ENCODE measurements around the gene ENHO.

The ENHO gene

GRCh38 chr9:34507556-34507955, 15.2 kb downstream of the ENHO start:
- H3K4me1 ChIP-seq (ENCODE audit: control insufficient read depth, insufficient read depth, low read length), result peaks cover 2% of the 10 kb centered on the region
- H3K36me3 ChIP-seq (ENCODE audit: control insufficient read depth, insufficient read depth, low read length), result no peaks in the 10 kb centered on the region
- no CpG with 5 or more reads among the region's 5 CpGs for WGBS (ENCODE audit: insufficient coverage, insufficient read length)
- no peak overlapping the region for H3K4me3 ChIP-seq (ENCODE audit: low read length)
- no peak for DNase-seq (ENCODE audit: low read depth, low spot score)
- no peaks in the 10 kb centered on the region for H3K9me3 ChIP-seq (ENCODE audit: control insufficient read depth, insufficient read depth, low read length)
- H3K27ac ChIP-seq (ENCODE audit: low read length), result no peak overlapping the region
- no peaks in the 10 kb centered on the region for H3K27me3 ChIP-seq (ENCODE audit: control insufficient read depth, insufficient read depth, low read length)

DNA sequence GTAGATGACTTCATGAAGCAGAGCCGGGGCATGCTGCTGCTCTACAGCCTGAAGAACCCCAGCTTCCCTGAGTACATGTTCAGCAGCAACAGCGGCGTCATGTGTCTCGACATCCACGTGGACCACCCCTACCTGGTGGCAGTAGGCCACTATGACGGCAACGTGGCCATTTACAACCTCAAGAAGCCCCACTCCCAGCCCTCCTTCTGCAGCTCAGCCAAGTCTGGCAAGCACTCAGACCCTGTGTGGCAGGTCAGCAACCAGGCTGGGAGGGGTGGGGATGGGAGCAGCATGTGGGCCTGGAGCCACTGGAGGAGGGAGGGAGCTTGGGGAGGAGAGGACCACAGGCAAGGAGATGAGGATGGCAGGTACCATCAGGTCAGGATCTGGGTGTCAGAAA, 16.2 kb downstream of the ENHO start:
- Histone ChIP-seq H3K27ac (ENCODE audit: low read length) (no peak overlapping the region), H3K36me3 (ENCODE audit: control insufficient read depth, insufficient read depth, low read length) (no peaks in the 10 kb centered on the region), H3K9me3 (ENCODE audit: control insufficient read depth, insufficient read depth, low read length) (no peaks in the 10 kb centered on the region), H3K27me3 (ENCODE audit: control insufficient read depth, insufficient read depth, low read length) (no peaks in the 10 kb centered on the region), H3K4me1 (ENCODE audit: control insufficient read depth, insufficient read depth, low read length) (peaks cover 1% of the 10 kb centered on the region; the same call in 1 of the 2 replicates), H3K4me3 (ENCODE audit: low read length) (no peak overlapping the region)
- DNase-seq (ENCODE audit: low read depth, low spot score), result no peak
- WGBS (ENCODE audit: insufficient coverage, insufficient read length), result no CpG with 5 or more reads among the region's 7 CpGs

- DNase-seq (ENCODE audit: low read depth, low spot score), result no peak
- no peaks in the 10 kb centered on the region for H3K36me3 ChIP-seq (ENCODE audit: control insufficient read depth, insufficient read depth, low read length)
- H3K4me3 ChIP-seq (ENCODE audit: low read length), result no peak overlapping the region
- no peaks in the 10 kb centered on the region for H3K9me3 ChIP-seq (ENCODE audit: control insufficient read depth, insufficient read depth, low read length)
- no peak overlapping the region for H3K27ac ChIP-seq (ENCODE audit: low read length)
- H3K27me3 ChIP-seq (ENCODE audit: control insufficient read depth, insufficient read depth, low read length), result no peaks in the 10 kb centered on the region
- WGBS (ENCODE audit: insufficient coverage, insufficient read length), result no CpG with 5 or more reads among the region's 5 CpGs
- H3K4me1 ChIP-seq (ENCODE audit: control insufficient read depth, insufficient read depth, low read length), result peaks cover 1% of the 10 kb centered on the region; the same call in 1 of the 2 replicates
Measured at GRCh38 chr9:34505370-34506120, 17.2 kb downstream of the ENHO start.

DNA sequence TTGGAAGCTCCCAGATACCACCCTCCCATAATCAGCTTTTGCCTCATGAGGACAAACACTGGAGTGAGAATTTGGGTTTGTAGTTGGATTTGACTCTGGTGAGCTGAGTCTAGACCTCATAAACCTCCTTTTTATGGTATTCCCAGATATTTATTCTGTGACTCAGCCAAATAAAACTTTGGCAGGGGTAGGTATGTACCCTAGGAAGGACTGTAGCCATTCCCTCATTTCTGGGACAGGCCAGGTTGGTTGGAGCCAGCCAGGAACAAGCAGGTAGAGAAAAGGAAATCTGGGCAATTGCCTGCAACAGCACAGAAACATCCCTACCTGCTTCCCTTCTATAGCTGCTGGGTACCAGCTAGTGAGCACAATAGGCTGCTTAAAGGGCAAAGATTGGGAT, 19.4 kb downstream of the ENHO start:
- H3K4me3 ChIP-seq (ENCODE audit: low read length), result no peak overlapping the region
- DNase-seq (ENCODE audit: low read depth, low spot score), result no peak

GRCh38 chr9:34502891-34503290, 19.9 kb downstream of the ENHO start:
- no peak overlapping the region for H3K27ac ChIP-seq (ENCODE audit: low read length)
- H3K9me3 ChIP-seq (ENCODE audit: control insufficient read depth, insufficient read depth, low read length), result no peaks in the 10 kb centered on the region

More for the DNA sequence above, 19.4 kb downstream of the ENHO start:
- Histone ChIP-seq H3K4me1 (ENCODE audit: control insufficient read depth, insufficient read depth, low read length) (no peaks in the 10 kb centered on the region; the same call in 1 of the 2 replicates), H3K27ac (ENCODE audit: low read length) (no peak overlapping the region), H3K36me3 (ENCODE audit: control insufficient read depth, insufficient read depth, low read length) (no peaks in the 10 kb centered on the region), H3K9me3 (ENCODE audit: control insufficient read depth, insufficient read depth, low read length) (no peaks in the 10 kb centered on the region), H3K27me3 (ENCODE audit: control insufficient read depth, insufficient read depth, low read length) (no peaks in the 10 kb centered on the region)

GRCh38 chr9:34502471-34502870, 20.3 kb downstream of the ENHO start:
- no peaks in the 10 kb centered on the region for H3K9me3 ChIP-seq (ENCODE audit: control insufficient read depth, insufficient read depth, low read length)
- H3K36me3 ChIP-seq (ENCODE audit: control insufficient read depth, insufficient read depth, low read length), result no peaks in the 10 kb centered on the region
- no CpG with 5 or more reads among the region's 10 CpGs for WGBS (ENCODE audit: insufficient coverage, insufficient read length)
- H3K4me1 ChIP-seq (ENCODE audit: control insufficient read depth, insufficient read depth, low read length), result no peaks in the 10 kb centered on the region; the same call in 1 of the 2 replicates
- H3K27ac ChIP-seq (ENCODE audit: low read length), result no peak overlapping the region
- no peak for DNase-seq (ENCODE audit: low read depth, low spot score)
- no peaks in the 10 kb centered on the region for H3K27me3 ChIP-seq (ENCODE audit: control insufficient read depth, insufficient read depth, low read length)
- H3K4me3 ChIP-seq (ENCODE audit: low read length), result no peak overlapping the region

More at GRCh38 chr9:34502891-34503290, 19.9 kb downstream of the ENHO start:
- Histone ChIP-seq H3K4me3 (ENCODE audit: low read length) (no peak overlapping the region), H3K4me1 (ENCODE audit: control insufficient read depth, insufficient read depth, low read length) (no peaks in the 10 kb centered on the region; the same call in 1 of the 2 replicates), H3K36me3 (ENCODE audit: control insufficient read depth, insufficient read depth, low read length) (no peaks in the 10 kb centered on the region), H3K27me3 (ENCODE audit: control insufficient read depth, insufficient read depth, low read length) (no peaks in the 10 kb centered on the region)
- WGBS (ENCODE audit: insufficient coverage, insufficient read length), result no CpG with 5 or more reads among the region's 6 CpGs
- no peak for DNase-seq (ENCODE audit: low read depth, low spot score)

DNA sequence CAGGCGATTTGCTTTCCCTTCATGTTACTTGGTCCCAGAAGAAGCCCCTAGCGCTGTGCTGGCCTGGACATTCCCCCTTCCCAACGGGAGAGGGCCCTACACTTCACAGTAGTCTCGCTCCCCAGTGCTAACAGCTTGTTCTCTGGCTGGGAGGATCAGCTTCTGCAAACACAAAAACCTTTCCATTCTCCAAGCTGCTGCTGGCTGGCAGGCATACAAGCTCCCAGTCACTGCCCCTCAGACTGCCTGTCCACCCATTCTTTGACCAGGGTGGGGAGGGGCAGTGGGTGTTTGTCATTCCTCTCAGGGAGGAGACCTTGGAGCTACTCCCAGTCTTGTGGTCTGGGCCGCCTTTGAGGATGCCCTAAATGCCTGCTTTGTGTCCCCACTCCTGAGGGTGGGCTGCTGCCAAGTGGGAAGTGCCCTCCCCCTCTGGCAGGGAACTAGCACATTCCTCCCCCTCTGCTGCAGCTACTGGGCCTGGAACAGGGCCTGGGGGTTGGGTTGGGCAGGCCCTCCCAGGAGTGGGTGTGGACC, 20.8 kb downstream of the ENHO start:
- DNase-seq (ENCODE audit: low read depth, low spot score), result no peak
- Histone ChIP-seq H3K36me3 (ENCODE audit: control insufficient read depth, insufficient read depth, low read length) (no peaks in the 10 kb centered on the region), H3K27ac (ENCODE audit: low read length) (no peak overlapping the region), H3K27me3 (ENCODE audit: control insufficient read depth, insufficient read depth, low read length) (no peaks in the 10 kb centered on the region), H3K4me1 (ENCODE audit: control insufficient read depth, insufficient read depth, low read length) (no peaks in the 10 kb centered on the region; the same call in 1 of the 2 replicates), H3K9me3 (ENCODE audit: control insufficient read depth, insufficient read depth, low read length) (no peaks in the 10 kb centered on the region), H3K4me3 (ENCODE audit: low read length) (no peak overlapping the region)
- WGBS (ENCODE audit: insufficient coverage, insufficient read length), result no CpG with 5 or more reads among the region's 5 CpGs

DNA sequence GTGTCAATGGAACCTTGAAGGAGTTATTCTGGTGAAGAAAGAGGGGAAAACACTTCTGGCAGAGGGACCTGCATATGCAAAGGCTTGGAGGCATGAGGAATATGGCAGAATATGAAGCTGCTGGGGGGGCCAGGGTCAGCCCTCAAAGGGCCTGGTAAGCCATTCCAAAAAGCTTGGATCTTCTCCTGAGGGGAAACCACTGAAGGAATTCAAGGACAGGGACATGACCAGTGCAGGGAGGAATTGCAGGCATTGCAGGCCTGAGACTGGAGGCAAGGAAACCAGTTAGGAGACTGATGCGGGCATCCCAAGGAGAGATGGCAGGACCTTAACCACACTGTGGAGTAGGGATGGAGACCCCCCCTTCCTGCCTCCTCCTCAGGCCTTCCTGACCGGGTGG, 21.4 kb downstream of the ENHO start:
- H3K27me3 ChIP-seq (ENCODE audit: control insufficient read depth, insufficient read depth, low read length), result no peaks in the 10 kb centered on the region
- H3K36me3 ChIP-seq (ENCODE audit: control insufficient read depth, insufficient read depth, low read length), result no peaks in the 10 kb centered on the region
- H3K4me1 ChIP-seq (ENCODE audit: control insufficient read depth, insufficient read depth, low read length), result no peaks in the 10 kb centered on the region; the same call in 1 of the 2 replicates
- WGBS (ENCODE audit: insufficient coverage, insufficient read length), result no CpG with 5 or more reads among the region's 2 CpGs
- no peak overlapping the region for H3K27ac ChIP-seq (ENCODE audit: low read length)
- no peak overlapping the region for H3K4me3 ChIP-seq (ENCODE audit: low read length)
- no peaks in the 10 kb centered on the region for H3K9me3 ChIP-seq (ENCODE audit: control insufficient read depth, insufficient read depth, low read length)
- no peak for DNase-seq (ENCODE audit: low read depth, low spot score)

DNA sequence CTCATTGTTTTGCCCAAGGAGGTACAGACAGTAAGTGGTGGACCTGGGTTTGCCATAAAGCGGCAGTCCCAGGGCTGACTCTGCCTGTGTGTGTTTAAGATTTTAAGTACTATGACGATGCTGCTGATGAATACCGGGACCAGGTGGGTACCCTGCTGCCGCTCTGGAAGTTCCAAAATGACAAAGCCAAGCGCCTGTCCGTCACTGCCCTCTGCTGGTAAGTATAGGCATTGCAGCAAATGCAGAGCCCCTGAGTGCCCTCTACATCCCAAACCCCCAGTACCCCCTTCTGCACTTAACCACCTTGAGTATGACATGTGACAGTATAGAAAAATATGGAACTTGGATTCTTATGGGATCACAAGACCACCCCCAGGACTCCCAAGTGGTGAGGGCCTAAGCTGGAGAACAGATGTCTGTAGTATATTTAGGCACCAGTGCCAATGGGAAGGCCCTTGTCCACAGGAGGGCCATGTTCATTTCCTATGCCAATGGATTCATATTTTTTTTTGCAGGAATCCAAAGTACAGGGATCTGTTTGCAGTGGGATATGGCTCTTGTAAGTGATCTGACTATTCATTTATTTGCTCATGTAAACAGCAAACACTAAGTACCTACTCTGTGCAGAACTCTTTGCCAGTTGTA, 22.0 kb downstream of the ENHO start:
- Histone ChIP-seq H3K9me3 (ENCODE audit: control insufficient read depth, insufficient read depth, low read length) (no peaks in the 10 kb centered on the region), H3K4me1 (ENCODE audit: control insufficient read depth, insufficient read depth, low read length) (no peaks in the 10 kb centered on the region; the same call in 1 of the 2 replicates), H3K27ac (ENCODE audit: low read length) (no peak overlapping the region), H3K4me3 (ENCODE audit: low read length) (no peak overlapping the region), H3K36me3 (ENCODE audit: control insufficient read depth, insufficient read depth, low read length) (no peaks in the 10 kb centered on the region), H3K27me3 (ENCODE audit: control insufficient read depth, insufficient read depth, low read length) (no peaks in the 10 kb centered on the region)
- no CpG with 5 or more reads among the region's 6 CpGs for WGBS (ENCODE audit: insufficient coverage, insufficient read length)
- DNase-seq (ENCODE audit: low read depth, low spot score), result no peak

GRCh38 chr9:34499076-34499475, 23.7 kb downstream of the ENHO start:
- DNase-seq (ENCODE audit: low read depth, low spot score), result no peak
- no CpG with 5 or more reads among the region's 2 CpGs for WGBS (ENCODE audit: insufficient coverage, insufficient read length)
- H3K36me3 ChIP-seq (ENCODE audit: control insufficient read depth, insufficient read depth, low read length), result no peaks in the 10 kb centered on the region
- no peaks in the 10 kb centered on the region; the same call in 1 of the 2 replicates for H3K4me1 ChIP-seq (ENCODE audit: control insufficient read depth, insufficient read depth, low read length)
- no peak overlapping the region for H3K27ac ChIP-seq (ENCODE audit: low read length)
- no peaks in the 10 kb centered on the region for H3K9me3 ChIP-seq (ENCODE audit: control insufficient read depth, insufficient read depth, low read length)
- no peaks in the 10 kb centered on the region for H3K27me3 ChIP-seq (ENCODE audit: control insufficient read depth, insufficient read depth, low read length)
- no peak overlapping the region for H3K4me3 ChIP-seq (ENCODE audit: low read length)
